ENCODE results near the gene DNAJC2.
"Not testable (repeated sequence)": the region's sequence is repeated elsewhere in the genome, so short reads cannot be mapped to it uniquely, and the experiment has no call there.

Gene DNAJC2

GRCh38 chr7:103264054-103264453 is 80.5 kb downstream of the DNAJC2 start:
- not testable (repeated sequence) for DNase-seq
